ENCODE data around the gene OPTC. TPM values are rescaled to one million over a fixed set of nuclear protein-coding genes. Genes with fewer than 3 reads are reported as not detected.

OPTC gene
- polyA plus RNA-seq, 4 donors = not detected

- WGBS, 3 donors = 86 to 90% (median 90%) methylated on average over 27 to 28 of the region's 28 CpGs
- H3K4me3 ChIP-seq (ENCODE audit: low read depth in 1 of 3, low read length in 3 of 3) = peak overlapping the region in 1 of 3 donors; percentile 46
- no peaks in the 10 kb centered on the region for H3K27me3 ChIP-seq (ENCODE audit: control insufficient read depth in 3 of 3, insufficient read depth in 3 of 3, low read length in 3 of 3)
These were observed 7.2 kb upstream of the OPTC start for GRCh38 chr1:203486618-203487370.

GRCh38 chr1:203488539-203488938 lies 5.4 kb upstream of the OPTC start:
- Histone ChIP-seq H3K27ac (ENCODE audit: low read depth in 1 of 3, low read length in 2 of 3) (no peak overlapping the region), H3K36me3 (ENCODE audit: control insufficient read depth in 3 of 3, insufficient read depth in 2 of 3, low read depth in 1 of 3, low read length in 3 of 3) (no peaks in the 10 kb centered on the region), H3K4me3 (ENCODE audit: low read depth in 1 of 3, low read length in 3 of 3) (no peak overlapping the region), H3K4me1 (ENCODE audit: control insufficient read depth in 3 of 3, insufficient read depth in 2 of 3, low read depth in 1 of 3, low read length in 2 of 3) (peaks cover 0 to 12% (median 0%) of the 10 kb centered on the region in 3 donors), H3K9me3 (ENCODE audit: control insufficient read depth in 2 of 2, insufficient read depth in 1 of 2, low read depth in 1 of 2, low read length in 1 of 2) (no peaks in the 10 kb centered on the region), H3K27me3 (ENCODE audit: control insufficient read depth in 3 of 3, insufficient read depth in 3 of 3, low read length in 3 of 3) (no peaks in the 10 kb centered on the region)
- 67 to 81% (median 69%) methylated on average over 7 of the region's 7 CpGs for WGBS, 3 donors
- FAIRE-seq = no peak
- DNase-seq = no peak

More at GRCh38 chr1:203486618-203487370, 7.2 kb upstream of the OPTC start:
- DNase-seq = no peak
- no peaks in the 10 kb centered on the region for H3K36me3 ChIP-seq (ENCODE audit: control insufficient read depth in 3 of 3, insufficient read depth in 2 of 3, low read depth in 1 of 3, low read length in 3 of 3)
- peaks cover 0 to 12% (median 0%) of the 10 kb centered on the region in 3 donors for H3K4me1 ChIP-seq (ENCODE audit: control insufficient read depth in 3 of 3, insufficient read depth in 2 of 3, low read depth in 1 of 3, low read length in 2 of 3)
- H3K9me3 ChIP-seq (ENCODE audit: control insufficient read depth in 2 of 2, insufficient read depth in 1 of 2, low read depth in 1 of 2, low read length in 1 of 2) = no peaks in the 10 kb centered on the region
- FAIRE-seq = no peak
- H3K27ac ChIP-seq (ENCODE audit: low read depth in 1 of 3, low read length in 2 of 3) = peak overlapping the region in 2 of 3 donors; percentile 56 to 69

- H3K27ac ChIP-seq (ENCODE audit: low read depth in 1 of 3, low read length in 2 of 3) = no peak overlapping the region
- 94 to 98% (median 95%) methylated on average over 9 of the region's 9 CpGs for WGBS, 3 donors
- no peak for DNase-seq
- no peaks in the 10 kb centered on the region for H3K27me3 ChIP-seq (ENCODE audit: control insufficient read depth in 3 of 3, insufficient read depth in 3 of 3, low read length in 3 of 3)
- H3K4me3 ChIP-seq (ENCODE audit: low read depth in 1 of 3, low read length in 3 of 3) = no peak overlapping the region
- no peak for FAIRE-seq
- H3K9me3 ChIP-seq (ENCODE audit: control insufficient read depth in 2 of 2, insufficient read depth in 1 of 2, low read depth in 1 of 2, low read length in 1 of 2) = no peaks in the 10 kb centered on the region
- H3K4me1 ChIP-seq (ENCODE audit: control insufficient read depth in 3 of 3, insufficient read depth in 2 of 3, low read depth in 1 of 3, low read length in 2 of 3) = peaks cover 0 to 12% (median 0%) of the 10 kb centered on the region in 3 donors
- no peaks in the 10 kb centered on the region for H3K36me3 ChIP-seq (ENCODE audit: control insufficient read depth in 3 of 3, insufficient read depth in 2 of 3, low read depth in 1 of 3, low read length in 3 of 3)
These were observed 3.3 kb upstream of the OPTC start for GRCh38 chr1:203490607-203491006.

- H3K4me1 ChIP-seq (ENCODE audit: control insufficient read depth in 3 of 3, insufficient read depth in 2 of 3, low read depth in 1 of 3, low read length in 2 of 3) = peaks cover 0 to 12% (median 0%) of the 10 kb centered on the region in 3 donors
- FAIRE-seq (no peak), DNase-seq (no peak)
- H3K9me3 ChIP-seq (ENCODE audit: control insufficient read depth in 2 of 2, insufficient read depth in 1 of 2, low read depth in 1 of 2, low read length in 1 of 2) = no peaks in the 10 kb centered on the region
- WGBS, 3 donors = 52 to 72% (median 70%) methylated on average over 9 of the region's 9 CpGs
- H3K4me3 ChIP-seq (ENCODE audit: low read depth in 1 of 3, low read length in 3 of 3) = no peak overlapping the region
- H3K27me3 ChIP-seq (ENCODE audit: control insufficient read depth in 3 of 3, insufficient read depth in 3 of 3, low read length in 3 of 3) = peaks cover 0 to 2% (median 0%) of the 10 kb centered on the region in 3 donors
- no peak overlapping the region for H3K27ac ChIP-seq (ENCODE audit: low read depth in 1 of 3, low read length in 2 of 3)
- no peaks in the 10 kb centered on the region for H3K36me3 ChIP-seq (ENCODE audit: control insufficient read depth in 3 of 3, insufficient read depth in 2 of 3, low read depth in 1 of 3, low read length in 3 of 3)
These were observed 2.3 kb upstream of the OPTC start for GRCh38 chr1:203491664-203492063.

GRCh38 chr1:203492082-203492747 lies 1.7 kb upstream of the OPTC start:
- H3K4me1 ChIP-seq (ENCODE audit: control insufficient read depth in 3 of 3, insufficient read depth in 2 of 3, low read depth in 1 of 3, low read length in 2 of 3) = peaks cover 0 to 8% (median 0%) of the 10 kb centered on the region in 3 donors
- DNase-seq = no peak
- H3K4me3 ChIP-seq (ENCODE audit: low read depth in 1 of 3, low read length in 3 of 3) = no peak overlapping the region
- H3K27ac ChIP-seq (ENCODE audit: low read depth in 1 of 3, low read length in 2 of 3) = no peak overlapping the region
- no peaks in the 10 kb centered on the region for H3K9me3 ChIP-seq (ENCODE audit: control insufficient read depth in 2 of 2, insufficient read depth in 1 of 2, low read depth in 1 of 2, low read length in 1 of 2)
- FAIRE-seq = no peak
- H3K27me3 ChIP-seq (ENCODE audit: control insufficient read depth in 3 of 3, insufficient read depth in 3 of 3, low read length in 3 of 3) = peaks cover 0 to 2% (median 0%) of the 10 kb centered on the region in 3 donors
- H3K36me3 ChIP-seq (ENCODE audit: control insufficient read depth in 3 of 3, insufficient read depth in 2 of 3, low read depth in 1 of 3, low read length in 3 of 3) = no peaks in the 10 kb centered on the region
- 57 to 64% (median 63%) methylated on average over 7 to 8 of the region's 8 CpGs for WGBS, 3 donors

- 80 to 84% (median 81%) methylated on average over 6 of the region's 6 CpGs for WGBS, 3 donors
- Histone ChIP-seq H3K27me3 (ENCODE audit: control insufficient read depth in 3 of 3, insufficient read depth in 3 of 3, low read length in 3 of 3) (peaks cover 0 to 2% (median 0%) of the 10 kb centered on the region in 3 donors), H3K27ac (ENCODE audit: low read depth in 1 of 3, low read length in 2 of 3) (no peak overlapping the region), H3K4me1 (ENCODE audit: control insufficient read depth in 3 of 3, insufficient read depth in 2 of 3, low read depth in 1 of 3, low read length in 2 of 3) (peaks cover 0 to 5% (median 0%) of the 10 kb centered on the region in 3 donors), H3K4me3 (ENCODE audit: low read depth in 1 of 3, low read length in 3 of 3) (no peak overlapping the region), H3K36me3 (ENCODE audit: control insufficient read depth in 3 of 3, insufficient read depth in 2 of 3, low read depth in 1 of 3, low read length in 3 of 3) (no peaks in the 10 kb centered on the region), H3K9me3 (ENCODE audit: control insufficient read depth in 2 of 2, insufficient read depth in 1 of 2, low read depth in 1 of 2, low read length in 1 of 2) (no peaks in the 10 kb centered on the region)
- no peak for DNase-seq
- no peak for FAIRE-seq
These were observed 1.2 kb upstream of the OPTC start for GRCh38 chr1:203492748-203493130.

- no peaks in the 10 kb centered on the region for H3K4me1 ChIP-seq (ENCODE audit: control insufficient read depth in 3 of 3, insufficient read depth in 2 of 3, low read depth in 1 of 3, low read length in 2 of 3)
These were observed 1.9 kb downstream of the OPTC start for GRCh38 chr1:203495845-203496244.

GRCh38 chr1:203497269-203497777 lies 3.4 kb downstream of the OPTC start:
- H3K36me3 ChIP-seq (ENCODE audit: control insufficient read depth in 3 of 3, insufficient read depth in 2 of 3, low read depth in 1 of 3, low read length in 3 of 3) = no peaks in the 10 kb centered on the region
- H3K4me3 ChIP-seq (ENCODE audit: low read depth in 1 of 3, low read length in 3 of 3) = no peak overlapping the region
- H3K27ac ChIP-seq (ENCODE audit: low read depth in 1 of 3, low read length in 2 of 3) = no peak overlapping the region
- no peak for DNase-seq
- no peak for FAIRE-seq
- WGBS, 3 donors = 50 to 75% (median 62%) methylated on average over 5 of the region's 5 CpGs
- no peaks in the 10 kb centered on the region for H3K4me1 ChIP-seq (ENCODE audit: control insufficient read depth in 3 of 3, insufficient read depth in 2 of 3, low read depth in 1 of 3, low read length in 2 of 3)
- H3K27me3 ChIP-seq (ENCODE audit: control insufficient read depth in 3 of 3, insufficient read depth in 3 of 3, low read length in 3 of 3) = peaks cover 0 to 2% (median 0%) of the 10 kb centered on the region in 3 donors
- H3K9me3 ChIP-seq (ENCODE audit: control insufficient read depth in 2 of 2, insufficient read depth in 1 of 2, low read depth in 1 of 2, low read length in 1 of 2) = no peaks in the 10 kb centered on the region

More at GRCh38 chr1:203495845-203496244, 1.9 kb downstream of the OPTC start:
- whole genome bisulfite sequencing, 3 donors = 73 to 83% (median 79%) methylated on average over 7 of the region's 7 CpGs
- H3K36me3 ChIP-seq (ENCODE audit: control insufficient read depth in 3 of 3, insufficient read depth in 2 of 3, low read depth in 1 of 3, low read length in 3 of 3) = no peaks in the 10 kb centered on the region
- peaks cover 0 to 2% (median 0%) of the 10 kb centered on the region in 3 donors for H3K27me3 ChIP-seq (ENCODE audit: control insufficient read depth in 3 of 3, insufficient read depth in 3 of 3, low read length in 3 of 3)
- H3K27ac ChIP-seq (ENCODE audit: low read depth in 1 of 3, low read length in 2 of 3) = no peak overlapping the region
- DNase-seq = no peak
- H3K9me3 ChIP-seq (ENCODE audit: control insufficient read depth in 2 of 2, insufficient read depth in 1 of 2, low read depth in 1 of 2, low read length in 1 of 2) = no peaks in the 10 kb centered on the region
- FAIRE-seq = no peak
- no peak overlapping the region for H3K4me3 ChIP-seq (ENCODE audit: low read depth in 1 of 3, low read length in 3 of 3)

All from small intestine (tissue), 7 donors.